ENCODE data around the gene BAHD1.

DNA sequence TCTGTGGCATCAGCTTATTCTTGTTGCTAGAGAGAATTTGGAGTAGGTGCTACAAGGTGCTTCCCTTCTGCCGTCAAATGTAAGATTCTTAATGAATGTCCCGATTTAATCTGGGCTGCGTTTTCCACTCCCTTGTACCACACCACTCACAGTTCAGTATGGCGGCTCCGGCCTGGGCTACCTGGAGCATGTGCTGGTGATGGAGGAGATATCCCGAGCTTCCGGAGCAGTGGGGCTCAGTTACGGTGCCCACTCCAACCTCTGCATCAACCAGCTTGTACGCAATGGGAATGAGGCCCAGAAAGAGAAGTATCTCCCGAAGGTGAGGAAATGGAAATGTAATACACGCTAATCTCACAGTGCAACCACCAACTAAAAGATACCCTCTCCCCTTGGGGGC lies 30.3 kb upstream of the BAHD1 start:
- TF ChIP-seq, protein P1, sequence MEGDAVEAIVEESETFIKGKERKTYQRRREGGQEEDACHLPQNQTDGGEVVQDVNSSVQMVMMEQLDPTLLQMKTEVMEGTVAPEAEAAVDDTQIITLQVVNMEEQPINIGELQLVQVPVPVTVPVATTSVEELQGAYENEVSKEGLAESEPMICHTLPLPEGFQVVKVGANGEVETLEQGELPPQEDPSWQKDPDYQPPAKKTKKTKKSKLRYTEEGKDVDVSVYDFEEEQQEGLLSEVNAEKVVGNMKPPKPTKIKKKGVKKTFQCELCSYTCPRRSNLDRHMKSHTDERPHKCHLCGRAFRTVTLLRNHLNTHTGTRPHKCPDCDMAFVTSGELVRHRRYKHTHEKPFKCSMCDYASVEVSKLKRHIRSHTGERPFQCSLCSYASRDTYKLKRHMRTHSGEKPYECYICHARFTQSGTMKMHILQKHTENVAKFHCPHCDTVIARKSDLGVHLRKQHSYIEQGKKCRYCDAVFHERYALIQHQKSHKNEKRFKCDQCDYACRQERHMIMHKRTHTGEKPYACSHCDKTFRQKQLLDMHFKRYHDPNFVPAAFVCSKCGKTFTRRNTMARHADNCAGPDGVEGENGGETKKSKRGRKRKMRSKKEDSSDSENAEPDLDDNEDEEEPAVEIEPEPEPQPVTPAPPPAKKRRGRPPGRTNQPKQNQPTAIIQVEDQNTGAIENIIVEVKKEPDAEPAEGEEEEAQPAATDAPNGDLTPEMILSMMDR (IDR thresholded peaks at IDR 0.05; ENCODE audit: insufficient read depth, low read length) = no peak
- TF ChIP-seq POLR2AphosphoS5 (IDR thresholded peaks at IDR 0.05; ENCODE audit: low read depth) = no peak
- no peak for TF ChIP-seq GABPA (IDR thresholded peaks at IDR 0.05; ENCODE audit: low read depth)
- TF ChIP-seq, protein P2, sequence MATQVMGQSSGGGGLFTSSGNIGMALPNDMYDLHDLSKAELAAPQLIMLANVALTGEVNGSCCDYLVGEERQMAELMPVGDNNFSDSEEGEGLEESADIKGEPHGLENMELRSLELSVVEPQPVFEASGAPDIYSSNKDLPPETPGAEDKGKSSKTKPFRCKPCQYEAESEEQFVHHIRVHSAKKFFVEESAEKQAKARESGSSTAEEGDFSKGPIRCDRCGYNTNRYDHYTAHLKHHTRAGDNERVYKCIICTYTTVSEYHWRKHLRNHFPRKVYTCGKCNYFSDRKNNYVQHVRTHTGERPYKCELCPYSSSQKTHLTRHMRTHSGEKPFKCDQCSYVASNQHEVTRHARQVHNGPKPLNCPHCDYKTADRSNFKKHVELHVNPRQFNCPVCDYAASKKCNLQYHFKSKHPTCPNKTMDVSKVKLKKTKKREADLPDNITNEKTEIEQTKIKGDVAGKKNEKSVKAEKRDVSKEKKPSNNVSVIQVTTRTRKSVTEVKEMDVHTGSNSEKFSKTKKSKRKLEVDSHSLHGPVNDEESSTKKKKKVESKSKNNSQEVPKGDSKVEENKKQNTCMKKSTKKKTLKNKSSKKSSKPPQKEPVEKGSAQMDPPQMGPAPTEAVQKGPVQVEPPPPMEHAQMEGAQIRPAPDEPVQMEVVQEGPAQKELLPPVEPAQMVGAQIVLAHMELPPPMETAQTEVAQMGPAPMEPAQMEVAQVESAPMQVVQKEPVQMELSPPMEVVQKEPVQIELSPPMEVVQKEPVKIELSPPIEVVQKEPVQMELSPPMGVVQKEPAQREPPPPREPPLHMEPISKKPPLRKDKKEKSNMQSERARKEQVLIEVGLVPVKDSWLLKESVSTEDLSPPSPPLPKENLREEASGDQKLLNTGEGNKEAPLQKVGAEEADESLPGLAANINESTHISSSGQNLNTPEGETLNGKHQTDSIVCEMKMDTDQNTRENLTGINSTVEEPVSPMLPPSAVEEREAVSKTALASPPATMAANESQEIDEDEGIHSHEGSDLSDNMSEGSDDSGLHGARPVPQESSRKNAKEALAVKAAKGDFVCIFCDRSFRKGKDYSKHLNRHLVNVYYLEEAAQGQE (IDR thresholded peaks at IDR 0.05; ENCODE audit: insufficient replicate concordance, low read depth) = no peak
